ENCODE data around the gene KRTAP5-1. TPM values are rescaled to one million over a fixed set of nuclear protein-coding genes. Genes with fewer than 3 reads are reported as not detected.

KRTAP5-1 gene
- total RNA-seq, 1 experiment from 2014 or later = not detected

DNA sequence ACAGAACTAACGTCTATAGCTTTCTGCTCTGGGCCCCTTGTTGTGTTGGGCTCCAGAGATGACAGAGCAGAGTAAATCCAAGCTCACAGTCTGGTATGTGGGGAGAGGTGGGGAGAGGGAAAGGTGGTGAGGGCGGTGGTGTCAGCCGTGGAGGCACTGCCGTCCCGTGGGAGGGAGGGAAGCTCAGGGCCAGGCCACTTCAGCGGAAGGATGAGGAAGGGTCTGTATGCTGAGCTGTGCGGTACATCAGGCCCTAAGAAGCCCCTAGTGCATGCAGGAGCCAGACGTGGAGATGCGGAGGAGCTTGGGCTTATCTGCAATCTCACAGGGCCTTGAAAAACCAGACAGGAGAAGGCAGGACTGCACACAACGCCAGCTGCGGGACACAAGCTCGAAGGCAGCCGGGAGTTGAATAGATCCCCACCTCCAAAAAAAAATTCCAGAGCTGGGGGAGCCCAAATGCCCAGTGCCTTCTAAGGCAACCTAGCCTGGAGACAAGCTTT lies 46.0 kb upstream of the KRTAP5-1 start (continued):
- TF ChIP-seq, protein P1, sequence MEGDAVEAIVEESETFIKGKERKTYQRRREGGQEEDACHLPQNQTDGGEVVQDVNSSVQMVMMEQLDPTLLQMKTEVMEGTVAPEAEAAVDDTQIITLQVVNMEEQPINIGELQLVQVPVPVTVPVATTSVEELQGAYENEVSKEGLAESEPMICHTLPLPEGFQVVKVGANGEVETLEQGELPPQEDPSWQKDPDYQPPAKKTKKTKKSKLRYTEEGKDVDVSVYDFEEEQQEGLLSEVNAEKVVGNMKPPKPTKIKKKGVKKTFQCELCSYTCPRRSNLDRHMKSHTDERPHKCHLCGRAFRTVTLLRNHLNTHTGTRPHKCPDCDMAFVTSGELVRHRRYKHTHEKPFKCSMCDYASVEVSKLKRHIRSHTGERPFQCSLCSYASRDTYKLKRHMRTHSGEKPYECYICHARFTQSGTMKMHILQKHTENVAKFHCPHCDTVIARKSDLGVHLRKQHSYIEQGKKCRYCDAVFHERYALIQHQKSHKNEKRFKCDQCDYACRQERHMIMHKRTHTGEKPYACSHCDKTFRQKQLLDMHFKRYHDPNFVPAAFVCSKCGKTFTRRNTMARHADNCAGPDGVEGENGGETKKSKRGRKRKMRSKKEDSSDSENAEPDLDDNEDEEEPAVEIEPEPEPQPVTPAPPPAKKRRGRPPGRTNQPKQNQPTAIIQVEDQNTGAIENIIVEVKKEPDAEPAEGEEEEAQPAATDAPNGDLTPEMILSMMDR (IDR thresholded peaks at IDR 0.05 in 2 of 3, conservative IDR thresholded peaks at IDR 0.05 in 1 of 3; ENCODE audit: borderline replicate concordance in 1 of 3, insufficient read depth in 1 of 3, low read depth in 2 of 3, low read length in 2 of 3) = no peak

DNA sequence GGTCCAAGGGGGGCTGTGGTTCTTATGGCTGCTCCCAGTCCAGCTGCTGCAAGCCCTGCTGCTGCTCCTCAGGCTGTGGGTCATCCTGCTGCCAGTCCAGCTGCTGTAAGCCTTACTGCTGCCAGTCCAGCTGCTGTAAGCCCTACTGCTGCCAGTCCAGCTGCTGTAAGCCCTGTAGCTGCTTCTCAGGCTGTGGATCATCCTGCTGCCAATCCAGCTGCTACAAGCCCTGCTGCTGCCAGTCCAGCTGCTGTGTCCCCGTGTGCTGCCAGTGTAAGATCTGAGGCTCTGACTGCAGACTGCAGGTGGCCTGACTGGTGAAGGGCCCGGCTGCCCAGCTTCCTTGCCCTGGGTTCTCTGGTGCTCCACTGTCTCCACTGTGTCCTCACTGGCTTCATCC lies 45.2 kb upstream of the KRTAP5-1 start:
- Histone ChIP-seq H3K27ac (ENCODE audit: low read depth, low read length) (no peak overlapping the region), H3K4me3 (replicated peaks in 1 of 2; ENCODE audit: low read depth in 1 of 2, low read length in 2 of 2) (no peak overlapping the region), H2AFZ (ENCODE audit: low read depth, low read length, poor library complexity, severe bottlenecking) (no peak overlapping the region), H4K20me1 (ENCODE audit: insufficient read depth) (no peaks in the 10 kb centered on the region), H3K9me2 (ENCODE audit: insufficient read depth) (no peaks in the 10 kb centered on the region), H3K9me3 (ENCODE audit: control insufficient read depth in 1 of 2, insufficient read depth in 1 of 2, low read depth in 1 of 2, low read length in 2 of 2) (no peaks in the 10 kb centered on the region), H3K79me2 (ENCODE audit: insufficient read depth, low read length) (no peaks in the 10 kb centered on the region), H3K9ac (ENCODE audit: low read length) (no peak overlapping the region), H3K36me3 (ENCODE audit: control insufficient read depth in 1 of 2, insufficient read depth in 2 of 2, low read length in 2 of 2) (no peaks in the 10 kb centered on the region), H3K4me1 (ENCODE audit: control insufficient read depth in 1 of 2, insufficient read depth in 2 of 2, low read length in 2 of 2) (peaks cover 0 to 6% of the 10 kb centered on the region in 2 experiments; a peak in 1 of 4 replicates), H3K4me2 (ENCODE audit: low read length) (no peak overlapping the region), H3K27me3 (ENCODE audit: insufficient read depth, low read length) (peaks cover 3% of the 10 kb centered on the region; the same call in 1 of the 2 replicates)
- POLR2A ChIA-PET = no interaction called here
- ATAC-seq (no peak), DNase-seq (ENCODE audit: low read depth, low spot score) (no peak)
- intact Hi-C loops (cut with micrococcal nuclease) = no loop called here
- no TSS peak for BruUV-seq (replicated peaks)
- RAD21 ChIA-PET (ENCODE audit: low non-redundant PET in 1 of 2, low total read pairs in 2 of 2, uncharacterized antibody in 2 of 2, unreplicated experiment in 2 of 2) = interaction anchor here in 1 of 2 experiments (0.6 kb wide), 1 partner anchor 58 kb away, joined by 3 read pairs; the partner anchor contains the start of gene DUSP8
- CTCF ChIA-PET = interaction anchor here (1.7 kb wide), 1 partner anchor 35 kb away, joined by 5 read pairs; no protein-coding TSS in a partner anchor
- TF ChIP-seq, protein P1 (IDR thresholded peaks at IDR 0.05 in 2 of 3, conservative IDR thresholded peaks at IDR 0.05 in 1 of 3; ENCODE audit: borderline replicate concordance in 1 of 3, insufficient read depth in 1 of 3, low read depth in 2 of 3, low read length in 2 of 3) = no peak
- TF ChIP-seq POLR2A (IDR thresholded peaks at IDR 0.05; ENCODE audit: borderline replicate concordance, extremely low read depth, insufficient read depth, insufficient read length) (no peak), ZFX (IDR thresholded peaks at IDR 0.05) (no peak), CBX3 (IDR thresholded peaks at IDR 0.05; ENCODE audit: low read depth) (no peak), TCF7L2 (IDR thresholded peaks at IDR 0.05; ENCODE audit: borderline replicate concordance, extremely low read depth, insufficient read depth, insufficient read length) (no peak), POLR2AphosphoS5 (IDR thresholded peaks at IDR 0.05; ENCODE audit: low read depth, low read length) (no peak), ZNF274 (IDR thresholded peaks at IDR 0.05; ENCODE audit: low read depth, low read length) (no peak), EZH2phosphoT487 (IDR thresholded peaks at IDR 0.05; ENCODE audit: borderline replicate concordance) (no peak), CEBPB (IDR thresholded peaks at IDR 0.05; ENCODE audit: low read depth) (no peak)
- TF ChIP-seq, protein P2, sequence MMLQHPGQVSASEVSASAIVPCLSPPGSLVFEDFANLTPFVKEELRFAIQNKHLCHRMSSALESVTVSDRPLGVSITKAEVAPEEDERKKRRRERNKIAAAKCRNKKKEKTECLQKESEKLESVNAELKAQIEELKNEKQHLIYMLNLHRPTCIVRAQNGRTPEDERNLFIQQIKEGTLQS (IDR thresholded peaks at IDR 0.05) = no peak
- TF ChIP-seq, protein P3, sequence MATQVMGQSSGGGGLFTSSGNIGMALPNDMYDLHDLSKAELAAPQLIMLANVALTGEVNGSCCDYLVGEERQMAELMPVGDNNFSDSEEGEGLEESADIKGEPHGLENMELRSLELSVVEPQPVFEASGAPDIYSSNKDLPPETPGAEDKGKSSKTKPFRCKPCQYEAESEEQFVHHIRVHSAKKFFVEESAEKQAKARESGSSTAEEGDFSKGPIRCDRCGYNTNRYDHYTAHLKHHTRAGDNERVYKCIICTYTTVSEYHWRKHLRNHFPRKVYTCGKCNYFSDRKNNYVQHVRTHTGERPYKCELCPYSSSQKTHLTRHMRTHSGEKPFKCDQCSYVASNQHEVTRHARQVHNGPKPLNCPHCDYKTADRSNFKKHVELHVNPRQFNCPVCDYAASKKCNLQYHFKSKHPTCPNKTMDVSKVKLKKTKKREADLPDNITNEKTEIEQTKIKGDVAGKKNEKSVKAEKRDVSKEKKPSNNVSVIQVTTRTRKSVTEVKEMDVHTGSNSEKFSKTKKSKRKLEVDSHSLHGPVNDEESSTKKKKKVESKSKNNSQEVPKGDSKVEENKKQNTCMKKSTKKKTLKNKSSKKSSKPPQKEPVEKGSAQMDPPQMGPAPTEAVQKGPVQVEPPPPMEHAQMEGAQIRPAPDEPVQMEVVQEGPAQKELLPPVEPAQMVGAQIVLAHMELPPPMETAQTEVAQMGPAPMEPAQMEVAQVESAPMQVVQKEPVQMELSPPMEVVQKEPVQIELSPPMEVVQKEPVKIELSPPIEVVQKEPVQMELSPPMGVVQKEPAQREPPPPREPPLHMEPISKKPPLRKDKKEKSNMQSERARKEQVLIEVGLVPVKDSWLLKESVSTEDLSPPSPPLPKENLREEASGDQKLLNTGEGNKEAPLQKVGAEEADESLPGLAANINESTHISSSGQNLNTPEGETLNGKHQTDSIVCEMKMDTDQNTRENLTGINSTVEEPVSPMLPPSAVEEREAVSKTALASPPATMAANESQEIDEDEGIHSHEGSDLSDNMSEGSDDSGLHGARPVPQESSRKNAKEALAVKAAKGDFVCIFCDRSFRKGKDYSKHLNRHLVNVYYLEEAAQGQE (IDR thresholded peaks at IDR 0.05; ENCODE audit: low read depth) = no peak
- TF ChIP-seq, protein P4, sequence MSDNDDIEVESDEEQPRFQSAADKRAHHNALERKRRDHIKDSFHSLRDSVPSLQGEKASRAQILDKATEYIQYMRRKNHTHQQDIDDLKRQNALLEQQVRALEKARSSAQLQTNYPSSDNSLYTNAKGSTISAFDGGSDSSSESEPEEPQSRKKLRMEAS (IDR thresholded peaks at IDR 0.05) = no peak

All from HCT116 (cell line).